RWPE1 (cell line): Measurements from ENCODE around the gene SH3D19.

Source experiments
- CTCF ChIA-PET: fragments of 350-600 bp; sonication (Branson Sonifier 250); formaldehyde crosslinking; extraction: SDS; loops from one replicate; lab custom pipeline; 2021; lab: Yijun Ruan, JAX
- POLR2A ChIA-PET: fragments of 400-600 bp; formaldehyde crosslinking; extraction: SDS; loops from one replicate; lab custom pipeline; 2020; ENCODE audit warnings: antibody characterized with exemption; ENCODE audit not compliant: low non-redundant PET; lab: Yijun Ruan, JAX
- DNase-seq: peaks from one replicate; pipeline ENCODE4 v3.0.0; 2012; ENCODE audit warnings: low spot score
- H3K27ac ChIP-seq: fragments of 450-650 bp; 2 replicates; pipeline ENCODE4 v1.5.1; 2017
- TF ChIP-seq, protein P1 (sequence below): fragments of 450-650 bp; conservative IDR thresholded peaks from 2 replicates; pipeline ENCODE4 v1.5.1; 2017; ENCODE audit warnings: low read depth, mild to moderate bottlenecking

Gene SH3D19

DNA sequence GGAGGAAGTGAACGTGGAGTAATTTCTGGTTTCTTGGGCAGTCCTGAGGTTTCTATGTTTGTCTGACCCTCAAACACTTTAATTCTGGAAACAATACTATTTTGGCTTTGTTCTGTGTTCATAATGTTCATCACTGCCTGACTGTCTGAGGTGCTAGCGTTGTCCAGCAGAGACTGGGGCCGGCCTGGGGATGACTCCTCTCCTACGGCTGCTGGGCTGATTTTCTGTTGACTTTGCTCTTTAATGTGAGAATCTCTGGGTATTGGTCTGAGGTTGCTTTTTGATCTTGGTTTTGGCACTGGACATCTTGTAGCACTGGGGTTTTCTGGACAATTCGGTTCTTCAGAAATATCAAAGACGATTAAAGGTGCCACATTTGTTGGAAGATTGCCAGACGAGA lies 150.2 kb downstream of the SH3D19 start:
- ChIA-PET CTCF (interaction anchor here (0.6 kb wide), 1 partner anchor 102 kb away, joined by 3 read pairs; the partner anchor contains the start of gene PRSS48), POLR2A (no interaction called here)
- no peak for DNase-seq
- H3K27ac ChIP-seq: no peak overlapping the region
- TF ChIP-seq, protein P1, sequence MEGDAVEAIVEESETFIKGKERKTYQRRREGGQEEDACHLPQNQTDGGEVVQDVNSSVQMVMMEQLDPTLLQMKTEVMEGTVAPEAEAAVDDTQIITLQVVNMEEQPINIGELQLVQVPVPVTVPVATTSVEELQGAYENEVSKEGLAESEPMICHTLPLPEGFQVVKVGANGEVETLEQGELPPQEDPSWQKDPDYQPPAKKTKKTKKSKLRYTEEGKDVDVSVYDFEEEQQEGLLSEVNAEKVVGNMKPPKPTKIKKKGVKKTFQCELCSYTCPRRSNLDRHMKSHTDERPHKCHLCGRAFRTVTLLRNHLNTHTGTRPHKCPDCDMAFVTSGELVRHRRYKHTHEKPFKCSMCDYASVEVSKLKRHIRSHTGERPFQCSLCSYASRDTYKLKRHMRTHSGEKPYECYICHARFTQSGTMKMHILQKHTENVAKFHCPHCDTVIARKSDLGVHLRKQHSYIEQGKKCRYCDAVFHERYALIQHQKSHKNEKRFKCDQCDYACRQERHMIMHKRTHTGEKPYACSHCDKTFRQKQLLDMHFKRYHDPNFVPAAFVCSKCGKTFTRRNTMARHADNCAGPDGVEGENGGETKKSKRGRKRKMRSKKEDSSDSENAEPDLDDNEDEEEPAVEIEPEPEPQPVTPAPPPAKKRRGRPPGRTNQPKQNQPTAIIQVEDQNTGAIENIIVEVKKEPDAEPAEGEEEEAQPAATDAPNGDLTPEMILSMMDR: no peak

DNA sequence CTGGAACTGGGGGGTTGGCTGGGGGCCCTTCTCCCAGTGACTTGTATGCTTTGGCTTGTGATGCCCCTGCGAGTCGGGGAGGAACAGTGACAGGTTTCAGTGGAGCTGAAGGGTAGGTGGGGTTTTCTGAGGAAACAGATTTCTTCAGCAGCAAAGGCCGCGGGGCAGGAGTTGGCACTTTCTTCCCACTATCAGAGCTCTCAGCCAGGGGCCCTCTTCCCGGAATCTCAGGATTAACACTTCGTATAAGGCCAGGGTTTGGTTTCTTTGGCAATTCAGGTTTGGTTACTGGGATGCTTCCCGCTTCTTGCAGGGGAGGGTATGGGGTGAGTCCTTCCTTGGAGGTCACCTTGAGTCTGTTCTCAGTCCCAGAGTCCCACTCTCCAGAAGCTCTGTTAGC lies 150.6 kb downstream of the SH3D19 start:
- DNase-seq: no peak
- POLR2A ChIA-PET: no interaction called here
- CTCF ChIA-PET: interaction anchor here (0.6 to 0.7 kb wide), 2 partner anchors 102 to 1694 kb away, joined by 3 read pairs; partner anchors contain the start of gene PRSS48
- TF ChIP-seq, protein P1: no peak
- H3K27ac ChIP-seq: no peak overlapping the region

DNA sequence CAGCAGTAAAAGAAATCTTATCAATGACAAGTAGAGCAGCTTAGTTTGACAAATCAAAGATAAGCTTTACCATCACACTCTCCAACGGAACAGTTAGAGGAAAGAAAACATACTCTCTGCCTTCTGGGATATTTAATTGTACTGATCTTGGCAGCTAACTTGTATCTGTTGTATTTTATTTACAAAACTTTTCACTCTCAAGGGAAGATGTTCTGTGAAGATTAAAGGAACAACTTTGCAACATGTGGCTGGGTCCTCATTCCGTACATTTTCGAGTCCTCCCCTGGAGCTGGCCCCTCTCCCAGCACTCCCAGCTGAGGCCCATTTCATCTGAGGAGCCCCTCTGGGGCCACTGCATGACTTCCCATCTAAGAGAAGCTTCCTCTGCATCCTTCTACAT lies 151.5 kb downstream of the SH3D19 start:
- ChIA-PET CTCF (no interaction called here), POLR2A (no interaction called here)
- TF ChIP-seq, protein P1: no peak

DNA sequence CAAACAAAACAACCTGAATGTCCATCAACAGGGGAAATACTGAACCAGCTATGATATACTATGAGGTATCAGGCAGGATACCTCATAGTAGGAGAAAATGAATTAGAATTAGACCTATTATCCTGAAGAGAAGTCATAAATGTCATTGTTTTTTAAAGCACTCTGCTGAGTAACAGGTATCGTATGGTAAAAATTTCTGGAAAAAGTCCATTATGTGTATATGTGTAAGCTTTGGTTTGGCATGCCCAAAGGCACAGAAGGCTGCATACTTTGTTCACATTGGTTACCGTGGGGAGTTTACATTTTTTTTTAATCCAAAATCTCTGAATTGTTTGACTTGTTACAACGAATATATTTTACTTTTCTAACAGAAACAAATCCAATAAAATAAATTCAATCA lies 155.5 kb downstream of the SH3D19 start:
- POLR2A ChIA-PET: interaction anchor here (0.6 kb wide), 1 partner anchor 131 kb away, joined by 7 read pairs; no protein-coding TSS in a partner anchor
- TF ChIP-seq, protein P1: no peak
- H3K27ac ChIP-seq: no peak overlapping the region
- CTCF ChIA-PET: no interaction called here
- no peak for DNase-seq

More for the DNA sequence above, 151.5 kb downstream of the SH3D19 start:
- H3K27ac ChIP-seq: no peak overlapping the region
- no peak for DNase-seq

DNA sequence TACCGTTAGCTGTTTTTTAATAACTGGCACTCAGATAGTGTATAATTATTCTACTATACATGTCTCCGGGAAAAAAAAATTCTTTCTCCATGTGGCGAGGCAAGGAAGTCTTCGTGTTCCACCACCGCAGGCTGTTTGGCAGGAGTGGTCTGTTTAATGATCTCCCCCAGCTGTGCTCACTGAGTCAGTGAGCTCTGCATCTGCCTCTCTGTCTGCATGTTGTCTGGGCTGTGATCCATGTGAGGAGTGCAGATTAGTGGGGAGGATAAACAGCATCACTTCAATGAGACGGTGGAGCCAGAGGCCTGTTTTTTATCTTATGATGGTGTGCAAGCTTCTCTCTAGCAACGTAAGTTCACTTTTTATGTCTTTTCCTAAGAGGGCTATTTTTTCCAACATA lies 156.2 kb downstream of the SH3D19 start:
- ChIA-PET POLR2A (no interaction called here), CTCF (interaction anchor here (0.6 kb wide), 1 partner anchor 151 kb away, joined by 5 read pairs; no protein-coding TSS in a partner anchor)
- DNase-seq: no peak
- TF ChIP-seq, protein P1: no peak
- H3K27ac ChIP-seq: no peak overlapping the region

DNA sequence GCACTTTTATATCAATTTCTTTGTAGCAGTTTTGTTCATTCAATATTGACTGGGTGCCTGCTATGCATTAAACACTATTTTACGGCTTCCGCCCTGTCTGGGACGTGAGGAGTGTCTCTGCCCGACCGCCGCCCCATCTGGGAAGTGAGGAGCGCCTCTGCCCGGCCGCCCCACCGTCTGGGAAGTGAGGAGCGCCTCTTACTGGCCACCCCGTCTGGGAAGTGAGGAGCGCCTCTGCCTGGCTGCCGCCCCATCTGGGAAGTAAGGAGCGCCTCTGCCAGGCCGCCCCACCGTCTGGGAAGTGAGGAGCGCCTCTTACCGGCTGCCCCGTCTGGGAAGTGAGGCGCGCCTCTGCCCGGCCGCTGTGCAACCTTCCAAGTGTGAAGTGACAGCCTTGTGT lies 157.8 kb downstream of the SH3D19 start:
- DNase-seq: no peak
- H3K27ac ChIP-seq: no peak overlapping the region
- ChIA-PET POLR2A (no interaction called here), CTCF (no interaction called here)
- TF ChIP-seq, protein P1: no peak
